Measurements from ENCODE around the gene CD300LD.

The CD300LD gene

GRCh38 chr17:74599448-74599939 is 7.4 kb upstream of the CD300LD start:
- peaks cover 0 to 40% (median 11%) of the 10 kb centered on the region in 5 donors for H3K4me1 ChIP-seq (ENCODE audit: control insufficient read depth in 5 of 5, insufficient read depth in 5 of 5, low read length in 5 of 5)
- no peaks in the 10 kb centered on the region for H3K9me3 ChIP-seq (ENCODE audit: control insufficient read depth in 5 of 5, low read length in 5 of 5)
- H3K4me3 ChIP-seq (ENCODE audit: low read depth in 1 of 5, low read length in 5 of 5) = no peak overlapping the region
- peaks cover 12 to 27% (median 21%) of the 10 kb centered on the region in 5 donors for H3K27me3 ChIP-seq (ENCODE audit: control insufficient read depth in 5 of 5, insufficient read depth in 4 of 5, low read length in 5 of 5)
- H3K27ac ChIP-seq (ENCODE audit: low read depth, low read length) = no peak overlapping the region
- H3K36me3 ChIP-seq (ENCODE audit: control insufficient read depth in 5 of 5, insufficient read depth in 5 of 5, low read length in 5 of 5) = no peaks in the 10 kb centered on the region
- no peak overlapping the region for H3K9ac ChIP-seq (ENCODE audit: low read length in 5 of 5)

- Histone ChIP-seq H3K27me3 (ENCODE audit: control insufficient read depth in 5 of 5, insufficient read depth in 4 of 5, low read length in 5 of 5) (peaks cover 12 to 27% (median 21%) of the 10 kb centered on the region in 5 donors), H3K4me1 (ENCODE audit: control insufficient read depth in 5 of 5, insufficient read depth in 5 of 5, low read length in 5 of 5) (peaks cover 0 to 37% (median 11%) of the 10 kb centered on the region in 5 donors), H3K27ac (ENCODE audit: low read depth, low read length) (no peak overlapping the region), H3K9ac (ENCODE audit: low read length in 5 of 5) (no peak overlapping the region), H3K9me3 (ENCODE audit: control insufficient read depth in 5 of 5, low read length in 5 of 5) (no peaks in the 10 kb centered on the region), H3K4me3 (ENCODE audit: low read depth in 1 of 5, low read length in 5 of 5) (no peak overlapping the region), H3K36me3 (ENCODE audit: control insufficient read depth in 5 of 5, insufficient read depth in 5 of 5, low read length in 5 of 5) (no peaks in the 10 kb centered on the region)
Measured at GRCh38 chr17:74599023-74599399, 6.9 kb upstream of the CD300LD start.

- Histone ChIP-seq H3K36me3 (ENCODE audit: control insufficient read depth in 5 of 5, insufficient read depth in 5 of 5, low read length in 5 of 5) (no peaks in the 10 kb centered on the region), H3K27me3 (ENCODE audit: control insufficient read depth in 5 of 5, insufficient read depth in 4 of 5, low read length in 5 of 5) (peaks cover 12 to 27% (median 21%) of the 10 kb centered on the region in 5 donors), H3K4me3 (ENCODE audit: low read depth in 1 of 5, low read length in 5 of 5) (no peak overlapping the region), H3K4me1 (ENCODE audit: control insufficient read depth in 5 of 5, insufficient read depth in 5 of 5, low read length in 5 of 5) (peaks cover 0 to 32% (median 9%) of the 10 kb centered on the region in 5 donors), H3K9ac (ENCODE audit: low read length in 5 of 5) (no peak overlapping the region), H3K9me3 (ENCODE audit: control insufficient read depth in 5 of 5, low read length in 5 of 5) (no peaks in the 10 kb centered on the region), H3K27ac (ENCODE audit: low read depth, low read length) (no peak overlapping the region)
Measured at GRCh38 chr17:74598346-74599022, 6.4 kb upstream of the CD300LD start.

- no peaks in the 10 kb centered on the region for H3K9me3 ChIP-seq (ENCODE audit: control insufficient read depth in 5 of 5, low read length in 5 of 5)
- H3K27me3 ChIP-seq (ENCODE audit: control insufficient read depth in 5 of 5, insufficient read depth in 4 of 5, low read length in 5 of 5) = peaks cover 12 to 18% (median 17%) of the 10 kb centered on the region in 5 donors
Measured at GRCh38 chr17:74597069-74597790, 5.1 kb upstream of the CD300LD start.

GRCh38 chr17:74595037-74595750 is 3.1 kb upstream of the CD300LD start:
- no peaks in the 10 kb centered on the region for H3K36me3 ChIP-seq (ENCODE audit: control insufficient read depth in 5 of 5, insufficient read depth in 5 of 5, low read length in 5 of 5)
- H3K9me3 ChIP-seq (ENCODE audit: control insufficient read depth in 5 of 5, low read length in 5 of 5) = peaks cover 0 to 2% (median 0%) of the 10 kb centered on the region in 5 donors
- peaks cover 6 to 15% (median 12%) of the 10 kb centered on the region in 5 donors for H3K27me3 ChIP-seq (ENCODE audit: control insufficient read depth in 5 of 5, insufficient read depth in 4 of 5, low read length in 5 of 5)
- no peak overlapping the region for H3K27ac ChIP-seq (ENCODE audit: low read depth, low read length)
- H3K4me3 ChIP-seq (ENCODE audit: low read depth in 1 of 5, low read length in 5 of 5) = no peak overlapping the region
- H3K9ac ChIP-seq (ENCODE audit: low read length in 5 of 5) = no peak overlapping the region
- H3K4me1 ChIP-seq (ENCODE audit: control insufficient read depth in 5 of 5, insufficient read depth in 5 of 5, low read length in 5 of 5) = peaks cover 0 to 23% (median 6%) of the 10 kb centered on the region in 5 donors

More at GRCh38 chr17:74597069-74597790, 5.1 kb upstream of the CD300LD start:
- Histone ChIP-seq H3K4me3 (ENCODE audit: low read depth in 1 of 5, low read length in 5 of 5) (no peak overlapping the region), H3K4me1 (ENCODE audit: control insufficient read depth in 5 of 5, insufficient read depth in 5 of 5, low read length in 5 of 5) (peaks cover 0 to 28% (median 9%) of the 10 kb centered on the region in 5 donors), H3K27ac (ENCODE audit: low read depth, low read length) (no peak overlapping the region), H3K9ac (ENCODE audit: low read length in 5 of 5) (no peak overlapping the region), H3K36me3 (ENCODE audit: control insufficient read depth in 5 of 5, insufficient read depth in 5 of 5, low read length in 5 of 5) (no peaks in the 10 kb centered on the region)

- H3K4me1 ChIP-seq (ENCODE audit: control insufficient read depth in 5 of 5, insufficient read depth in 5 of 5, low read length in 5 of 5) = peaks cover 0 to 9% (median 0%) of the 10 kb centered on the region in 5 donors
- no peaks in the 10 kb centered on the region for H3K36me3 ChIP-seq (ENCODE audit: control insufficient read depth in 5 of 5, insufficient read depth in 5 of 5, low read length in 5 of 5)
- peaks cover 0 to 4% (median 2%) of the 10 kb centered on the region in 5 donors for H3K9me3 ChIP-seq (ENCODE audit: control insufficient read depth in 5 of 5, low read length in 5 of 5)
- no peak overlapping the region for H3K9ac ChIP-seq (ENCODE audit: low read length in 5 of 5)
- no peak overlapping the region for H3K4me3 ChIP-seq (ENCODE audit: low read depth in 1 of 5, low read length in 5 of 5)
- H3K27me3 ChIP-seq (ENCODE audit: control insufficient read depth in 5 of 5, insufficient read depth in 4 of 5, low read length in 5 of 5) = peaks cover 0 to 3% (median 0%) of the 10 kb centered on the region in 5 donors
- H3K27ac ChIP-seq (ENCODE audit: low read depth, low read length) = no peak overlapping the region
Measured at GRCh38 chr17:74591503-74591902, 580 bp downstream of the CD300LD start.

GRCh38 chr17:74585711-74586110 is 6.4 kb downstream of the CD300LD start:
- Histone ChIP-seq H3K36me3 (ENCODE audit: control insufficient read depth in 5 of 5, insufficient read depth in 5 of 5, low read length in 5 of 5) (no peaks in the 10 kb centered on the region), H3K27ac (ENCODE audit: low read depth, low read length) (no peak overlapping the region), H3K27me3 (ENCODE audit: control insufficient read depth in 5 of 5, insufficient read depth in 4 of 5, low read length in 5 of 5) (peaks cover 0 to 9% (median 4%) of the 10 kb centered on the region in 5 donors), H3K9me3 (ENCODE audit: control insufficient read depth in 5 of 5, low read length in 5 of 5) (peaks cover 0 to 9% (median 3%) of the 10 kb centered on the region in 5 donors), H3K9ac (ENCODE audit: low read length in 5 of 5) (no peak overlapping the region), H3K4me1 (ENCODE audit: control insufficient read depth in 5 of 5, insufficient read depth in 5 of 5, low read length in 5 of 5) (no peaks in the 10 kb centered on the region), H3K4me3 (ENCODE audit: low read depth in 1 of 5, low read length in 5 of 5) (no peak overlapping the region)

- Histone ChIP-seq H3K4me3 (ENCODE audit: low read depth in 1 of 5, low read length in 5 of 5) (no peak overlapping the region), H3K27me3 (ENCODE audit: control insufficient read depth in 5 of 5, insufficient read depth in 4 of 5, low read length in 5 of 5) (peaks cover 0 to 9% (median 4%) of the 10 kb centered on the region in 5 donors), H3K9ac (ENCODE audit: low read length in 5 of 5) (no peak overlapping the region), H3K27ac (ENCODE audit: low read depth, low read length) (no peak overlapping the region), H3K9me3 (ENCODE audit: control insufficient read depth in 5 of 5, low read length in 5 of 5) (peaks cover 0 to 9% (median 3%) of the 10 kb centered on the region in 5 donors), H3K36me3 (ENCODE audit: control insufficient read depth in 5 of 5, insufficient read depth in 5 of 5, low read length in 5 of 5) (no peaks in the 10 kb centered on the region), H3K4me1 (ENCODE audit: control insufficient read depth in 5 of 5, insufficient read depth in 5 of 5, low read length in 5 of 5) (peaks cover 0 to 7% (median 0%) of the 10 kb centered on the region in 5 donors)
Measured at GRCh38 chr17:74584292-74585060, 7.6 kb downstream of the CD300LD start.

- Histone ChIP-seq H3K9me3 (ENCODE audit: control insufficient read depth in 5 of 5, low read length in 5 of 5) (peaks cover 0 to 9% (median 0%) of the 10 kb centered on the region in 5 donors), H3K36me3 (ENCODE audit: control insufficient read depth in 5 of 5, insufficient read depth in 5 of 5, low read length in 5 of 5) (no peaks in the 10 kb centered on the region), H3K9ac (ENCODE audit: low read length in 5 of 5) (no peak overlapping the region), H3K4me3 (ENCODE audit: low read depth in 1 of 5, low read length in 5 of 5) (no peak overlapping the region), H3K27ac (ENCODE audit: low read depth, low read length) (no peak overlapping the region), H3K27me3 (ENCODE audit: control insufficient read depth in 5 of 5, insufficient read depth in 4 of 5, low read length in 5 of 5) (peaks cover 0 to 9% (median 6%) of the 10 kb centered on the region in 5 donors), H3K4me1 (ENCODE audit: control insufficient read depth in 5 of 5, insufficient read depth in 5 of 5, low read length in 5 of 5) (peaks cover 0 to 10% (median 0%) of the 10 kb centered on the region in 5 donors)
Measured at GRCh38 chr17:74582633-74583032, 9.4 kb downstream of the CD300LD start.

All from subcutaneous abdominal adipose tissue (tissue), 5 donors.